ENCODE measurements around the gene CCT6A. TPM values are rescaled to one million over a fixed set of nuclear protein-coding genes. Genes with fewer than 3 reads are reported as not detected.

Gene CCT6A
- total and polyA plus RNA-seq, 2 donors (not counting 1 experiment from before 2014, with no cell fraction given), result 40.3 to 71.3 TPM

DNA sequence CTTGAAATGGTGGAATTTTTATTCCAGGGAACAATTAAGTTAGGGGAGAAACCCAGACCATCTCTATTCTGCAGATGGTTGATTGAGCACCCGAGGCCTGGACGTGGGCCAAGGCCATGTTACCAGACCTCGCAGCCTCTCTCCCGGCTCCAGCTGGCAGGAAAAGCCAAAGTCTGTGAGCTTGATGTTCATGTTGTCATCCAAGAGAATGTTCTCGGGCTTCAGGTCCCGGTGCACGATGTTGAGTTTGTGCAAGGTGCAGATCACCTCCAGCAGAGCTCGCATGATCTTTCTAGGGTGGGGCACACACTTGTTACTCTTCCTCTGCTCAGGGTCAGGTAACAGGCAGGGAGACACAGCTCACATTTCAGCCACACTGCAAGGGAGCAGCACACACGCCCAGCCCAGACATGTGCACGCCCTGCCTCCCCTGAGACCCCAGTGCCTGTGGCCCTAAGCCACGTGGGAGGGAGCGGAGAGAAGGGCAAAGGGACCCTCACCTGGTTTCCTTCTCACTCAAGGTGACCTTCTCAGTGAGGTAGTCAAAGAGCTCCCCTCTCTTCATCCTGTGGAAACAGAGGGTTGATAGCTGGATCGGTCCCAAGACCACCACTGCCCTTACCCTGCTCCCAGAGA lies 31.7 kb downstream of the CCT6A start:
- Histone ChIP-seq H3K79me2 (ENCODE audit: control insufficient read depth, insufficient read depth, low read length) (no peaks in the 10 kb centered on the region), H4K20me1 (ENCODE audit: control insufficient read depth, insufficient read depth, low read length, poor library complexity, severe bottlenecking) (no peaks in the 10 kb centered on the region), H3K9me3 (ENCODE audit: control extremely low read depth in 1 of 3, control insufficient read depth in 2 of 3, insufficient read depth in 1 of 3, low read length in 2 of 3) (no peaks in the 10 kb centered on the region), H3K4me1 (ENCODE audit: control insufficient read depth in 2 of 2, insufficient read depth in 2 of 2, low read length in 2 of 2) (no peaks in the 10 kb centered on the region), H2AFZ (ENCODE audit: insufficient read depth, low read depth, low read length, poor library complexity, severe bottlenecking) (no peak overlapping the region), H3K4me3 (ENCODE audit: control extremely low read depth in 1 of 5, extremely low read depth in 1 of 5, insufficient read depth in 1 of 5, low read depth in 2 of 5, low read length in 4 of 5) (no peak overlapping the region), H3K36me3 (replicated peaks in 1 of 2; ENCODE audit: control extremely low read depth in 1 of 2, control insufficient read depth in 1 of 2, extremely low read depth in 1 of 2, insufficient read depth in 2 of 2, low read length in 1 of 2) (peaks cover 0 to 29% of the 10 kb centered on the region in 2 experiments), H3K9ac (ENCODE audit: low read length) (no peak overlapping the region), H3K4me2 (replicated peaks; ENCODE audit: low read depth, low read length, poor library complexity, severe bottlenecking) (no peak overlapping the region), H3K27ac (ENCODE audit: low read length in 2 of 2) (no peak overlapping the region), H3K27me3 (replicated peaks in 1 of 4; ENCODE audit: control extremely low read depth in 1 of 4, control insufficient read depth in 3 of 4, insufficient read depth in 4 of 4, low read length in 3 of 4) (no peaks in the 10 kb centered on the region)
- Mint-ChIP-seq H3K9me3 (ENCODE audit: insufficient read depth) (no peaks in the 10 kb centered on the region), H3K27me3 (no peaks in the 10 kb centered on the region), H3K27ac (no peak overlapping the region), H3K4me3 (no peak overlapping the region), H3K4me1 (no peaks in the 10 kb centered on the region)
- intact Hi-C loops (cut with micrococcal nuclease), result no loop called here
- DNase-seq, result no peak
- CTCF ChIA-PET, result interaction anchor here (0.5 kb wide), 1 partner anchor 1352 kb away, joined by 3 read pairs; no protein-coding TSS in a partner anchor
- POLR2A ChIA-PET, result interaction anchor here (0.7 kb wide), 1 partner anchor 176 kb away, joined by 3 read pairs; no protein-coding TSS in a partner anchor
- WGBS (ENCODE audit: insufficient coverage), result 92% methylated on average over 13 of the region's 13 CpGs
- TF ChIP-seq, protein P1, sequence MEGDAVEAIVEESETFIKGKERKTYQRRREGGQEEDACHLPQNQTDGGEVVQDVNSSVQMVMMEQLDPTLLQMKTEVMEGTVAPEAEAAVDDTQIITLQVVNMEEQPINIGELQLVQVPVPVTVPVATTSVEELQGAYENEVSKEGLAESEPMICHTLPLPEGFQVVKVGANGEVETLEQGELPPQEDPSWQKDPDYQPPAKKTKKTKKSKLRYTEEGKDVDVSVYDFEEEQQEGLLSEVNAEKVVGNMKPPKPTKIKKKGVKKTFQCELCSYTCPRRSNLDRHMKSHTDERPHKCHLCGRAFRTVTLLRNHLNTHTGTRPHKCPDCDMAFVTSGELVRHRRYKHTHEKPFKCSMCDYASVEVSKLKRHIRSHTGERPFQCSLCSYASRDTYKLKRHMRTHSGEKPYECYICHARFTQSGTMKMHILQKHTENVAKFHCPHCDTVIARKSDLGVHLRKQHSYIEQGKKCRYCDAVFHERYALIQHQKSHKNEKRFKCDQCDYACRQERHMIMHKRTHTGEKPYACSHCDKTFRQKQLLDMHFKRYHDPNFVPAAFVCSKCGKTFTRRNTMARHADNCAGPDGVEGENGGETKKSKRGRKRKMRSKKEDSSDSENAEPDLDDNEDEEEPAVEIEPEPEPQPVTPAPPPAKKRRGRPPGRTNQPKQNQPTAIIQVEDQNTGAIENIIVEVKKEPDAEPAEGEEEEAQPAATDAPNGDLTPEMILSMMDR (IDR thresholded peaks at IDR 0.05), result no peak
- TF ChIP-seq EZH2 (IDR thresholded peaks at IDR 0.05; ENCODE audit: borderline replicate concordance, insufficient read depth, low read depth, low read length, poor library complexity, severe bottlenecking), result no peak
- ATAC-seq (ENCODE audit: low read depth), result no peak

DNA sequence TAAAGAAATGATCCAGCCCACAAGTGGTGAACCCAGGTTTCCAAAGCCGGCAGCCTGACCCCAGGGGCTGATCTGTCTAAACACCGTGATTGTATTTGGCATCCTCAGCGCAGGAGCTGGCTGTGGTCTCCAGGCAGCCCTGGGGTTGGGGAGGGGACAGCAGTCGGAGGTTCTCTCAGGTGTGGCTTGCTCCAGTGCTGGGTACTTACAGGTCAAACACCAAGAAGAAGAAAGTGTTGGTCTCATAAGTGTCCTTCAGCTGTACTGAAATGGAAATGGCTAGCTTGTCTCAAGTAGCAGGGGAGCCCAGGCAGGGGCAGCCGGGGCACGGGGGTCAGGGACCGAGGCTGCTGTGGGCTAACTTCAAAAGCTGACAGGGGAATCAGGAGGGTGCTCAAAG lies 35.2 kb downstream of the CCT6A start:
- ChIA-PET CTCF (no interaction called here), POLR2A (no interaction called here)
- WGBS (ENCODE audit: insufficient coverage), result 95% methylated on average over 7 of the region's 7 CpGs
- H3K9ac ChIP-seq (ENCODE audit: low read length), result no peak overlapping the region
- H3K4me1 Mint-ChIP-seq, result no peaks in the 10 kb centered on the region
- H3K4me3 Mint-ChIP-seq, result no peak overlapping the region
- H3K36me3 ChIP-seq (replicated peaks in 1 of 2; ENCODE audit: control extremely low read depth in 1 of 2, control insufficient read depth in 1 of 2, extremely low read depth in 1 of 2, insufficient read depth in 2 of 2, low read length in 1 of 2), result peaks cover 0 to 6% of the 10 kb centered on the region in 2 experiments
- no peak overlapping the region for H2AFZ ChIP-seq (ENCODE audit: insufficient read depth, low read depth, low read length, poor library complexity, severe bottlenecking)
- DNase-seq (no peak), ATAC-seq (ENCODE audit: low read depth) (no peak)
- no peaks in the 10 kb centered on the region for H3K9me3 ChIP-seq (ENCODE audit: control extremely low read depth in 1 of 3, control insufficient read depth in 2 of 3, insufficient read depth in 1 of 3, low read length in 2 of 3)
- no peaks in the 10 kb centered on the region for H3K4me1 ChIP-seq (ENCODE audit: control insufficient read depth in 2 of 2, insufficient read depth in 2 of 2, low read length in 2 of 2)
- TF ChIP-seq, protein P1 (IDR thresholded peaks at IDR 0.05), result no peak
- TF ChIP-seq EZH2 (IDR thresholded peaks at IDR 0.05; ENCODE audit: borderline replicate concordance, insufficient read depth, low read depth, low read length, poor library complexity, severe bottlenecking), result no peak
- no peak overlapping the region for H3K4me3 ChIP-seq (ENCODE audit: control extremely low read depth in 1 of 5, extremely low read depth in 1 of 5, insufficient read depth in 1 of 5, low read depth in 2 of 5, low read length in 4 of 5)
- H3K27me3 Mint-ChIP-seq, result no peaks in the 10 kb centered on the region
- H3K27ac ChIP-seq (ENCODE audit: low read length in 2 of 2), result no peak overlapping the region
- no peaks in the 10 kb centered on the region for H4K20me1 ChIP-seq (ENCODE audit: control insufficient read depth, insufficient read depth, low read length, poor library complexity, severe bottlenecking)
- no peak overlapping the region for H3K4me2 ChIP-seq (replicated peaks; ENCODE audit: low read depth, low read length, poor library complexity, severe bottlenecking)
- H3K27ac Mint-ChIP-seq, result no peak overlapping the region
- no peaks in the 10 kb centered on the region for H3K27me3 ChIP-seq (replicated peaks in 1 of 4; ENCODE audit: control extremely low read depth in 1 of 4, control insufficient read depth in 3 of 4, insufficient read depth in 4 of 4, low read length in 3 of 4)
- intact Hi-C loops (cut with micrococcal nuclease), result no loop called here
- no peaks in the 10 kb centered on the region for H3K79me2 ChIP-seq (ENCODE audit: control insufficient read depth, insufficient read depth, low read length)
- H3K9me3 Mint-ChIP-seq (ENCODE audit: insufficient read depth), result no peaks in the 10 kb centered on the region

Measured in B cell (primary cell).